HUES64 (cell line): Measurements from ENCODE around the gene TASP1.

Experiments
- H3K27ac ChIP-seq: 2 replicates; pipeline ENCODE4 v1.7.0; 2013; ENCODE audit warnings: low read depth, low read length, inconsistent platforms
- H3K27me3 ChIP-seq: 2 replicates; pipeline ENCODE4 v1.6.1; 2013; ENCODE audit warnings: mild to moderate bottlenecking, low read length; ENCODE audit not compliant: insufficient read depth
- H3K36me3 ChIP-seq: 2 replicates; pipeline ENCODE4 v1.6.1; 2013; ENCODE audit warnings: mild to moderate bottlenecking, low read length; ENCODE audit not compliant: insufficient read depth
- H3K4me1 ChIP-seq: 2 replicates; pipeline ENCODE4 v1.6.1; 2013; ENCODE audit warnings: mild to moderate bottlenecking, low read length, moderate library complexity; ENCODE audit not compliant: insufficient read depth
- H3K4me3 ChIP-seq: 2 replicates; pipeline ENCODE4 v1.5.1; 2013; ENCODE audit warnings: mild to moderate bottlenecking, low read length, moderate library complexity
- H3K9ac ChIP-seq: 2 replicates; pipeline ENCODE4 v1.6.1; 2013; ENCODE audit warnings: mild to moderate bottlenecking, low read depth, low read length
- H3K9me3 ChIP-seq: 2 replicates; pipeline ENCODE4 v1.6.1; 2013; ENCODE audit warnings: low read depth, low read length; ENCODE audit not compliant: insufficient read depth
- WGBS: fragments of 150-250, 120-280 bp; methylation state at CpG from one replicate; pipeline ENCODE4 v1.1.7; 2013; ENCODE audit warnings: missing lambda C conversion rate; 5-methylcytosine and 5-hydroxymethylcytosine counted together

The TASP1 gene

DNA sequence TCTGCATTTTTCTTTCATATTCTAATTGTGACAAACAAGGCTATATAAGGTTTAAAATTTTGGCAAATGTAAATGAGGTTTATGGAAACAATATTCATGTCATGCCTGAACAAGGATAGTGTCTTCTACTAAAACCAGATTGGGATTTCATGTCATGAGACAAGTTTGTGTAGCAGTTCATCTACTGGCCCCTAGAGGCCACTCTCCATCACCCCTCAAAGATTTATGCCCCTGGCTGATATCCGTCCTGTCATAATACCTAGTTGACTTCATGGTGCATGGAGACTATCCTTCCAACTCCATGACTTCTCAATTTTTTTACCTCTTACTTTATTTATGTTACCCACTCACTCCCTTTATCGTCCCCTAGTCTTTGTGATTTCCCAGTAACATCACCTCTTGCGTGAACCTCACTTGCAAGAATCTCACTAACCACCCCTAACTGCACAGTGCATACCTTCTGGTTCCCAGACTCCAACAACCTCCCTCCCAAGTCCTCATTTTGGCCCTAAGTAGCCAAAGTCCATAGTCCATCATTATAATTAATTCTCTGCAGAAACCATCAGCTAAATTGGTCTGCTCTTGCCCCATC is 179.8 kb downstream of the TASP1 start:
- Histone ChIP-seq H3K4me3 (no peak overlapping the region), H3K4me1 (peaks cover 12% of the 10 kb centered on the region; the same call in 1 of the 2 replicates), H3K27me3 (no peaks in the 10 kb centered on the region), H3K9me3 (no peaks in the 10 kb centered on the region), H3K36me3 (no peaks in the 10 kb centered on the region), H3K9ac (no peak overlapping the region), H3K27ac (no peak overlapping the region)
- WGBS, result 82% methylated on average over 3 of the region's 3 CpGs

DNA sequence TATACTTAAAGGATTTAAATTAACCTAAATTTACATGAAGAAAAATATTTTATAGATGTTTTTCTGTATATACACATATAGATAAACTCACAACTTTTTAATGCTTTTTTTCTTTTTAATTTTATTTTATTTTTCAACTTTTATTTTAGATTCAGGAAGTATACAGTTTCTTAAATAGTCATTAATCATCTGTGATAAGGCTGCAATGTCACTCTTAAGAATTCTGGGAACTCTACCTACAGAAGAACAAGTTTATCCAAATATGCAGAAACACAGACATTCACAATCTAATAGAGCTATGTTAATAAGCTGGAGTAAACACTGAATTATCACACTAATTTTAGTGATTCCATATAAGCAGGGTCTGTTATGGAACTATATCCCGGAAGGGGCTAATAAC is 181.2 kb downstream of the TASP1 start:
- no peaks in the 10 kb centered on the region for H3K9me3 ChIP-seq
- H3K4me3 ChIP-seq, result no peak overlapping the region
- WGBS, result 100% methylated on average over 1 of the region's 1 CpG
- no peaks in the 10 kb centered on the region for H3K27me3 ChIP-seq
- H3K36me3 ChIP-seq, result no peaks in the 10 kb centered on the region
- H3K4me1 ChIP-seq, result peaks cover 9% of the 10 kb centered on the region; the same call in 1 of the 2 replicates
- no peak overlapping the region for H3K9ac ChIP-seq
- no peak overlapping the region for H3K27ac ChIP-seq

GRCh38 chr20:13455713-13456112 is 183.0 kb downstream of the TASP1 start:
- Histone ChIP-seq H3K9ac (no peak overlapping the region), H3K27ac (no peak overlapping the region), H3K27me3 (no peaks in the 10 kb centered on the region), H3K4me3 (no peak overlapping the region), H3K9me3 (no peaks in the 10 kb centered on the region), H3K36me3 (no peaks in the 10 kb centered on the region), H3K4me1 (0 out of 2 replicates have a peak, but pooled peaks cover 4% of the 10 kb centered on the region)
- WGBS, result 64% methylated on average over 3 of the region's 3 CpGs

DNA sequence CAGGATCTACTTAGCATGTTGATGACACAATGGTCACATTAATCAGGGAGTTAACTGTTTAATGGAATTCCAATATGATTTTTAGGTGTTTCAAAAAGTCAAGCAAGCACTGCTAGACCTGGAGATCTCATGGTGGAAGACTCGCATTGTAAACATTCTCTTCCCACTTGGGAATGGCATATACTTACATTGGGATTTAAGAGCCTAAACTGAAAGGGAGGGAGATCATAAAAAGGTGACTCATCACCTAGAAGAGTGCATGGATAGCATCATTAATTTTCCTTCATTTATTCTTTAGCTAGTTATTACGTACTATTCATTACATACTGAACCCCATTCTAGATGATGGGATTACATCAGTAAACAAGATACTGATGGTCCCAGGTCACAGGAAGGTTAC is 185.4 kb downstream of the TASP1 start:
- no peak overlapping the region for H3K27ac ChIP-seq
- 0 out of 2 replicates have a peak, but pooled peaks cover 4% of the 10 kb centered on the region for H3K4me1 ChIP-seq
- H3K9me3 ChIP-seq, result no peaks in the 10 kb centered on the region
- no peak overlapping the region for H3K9ac ChIP-seq
- H3K4me3 ChIP-seq, result no peak overlapping the region
- no peaks in the 10 kb centered on the region for H3K27me3 ChIP-seq
- WGBS, result 96% methylated on average over 2 of the region's 2 CpGs
- H3K36me3 ChIP-seq, result no peaks in the 10 kb centered on the region

- Histone ChIP-seq H3K9me3 (no peaks in the 10 kb centered on the region), H3K9ac (no peak overlapping the region), H3K4me3 (no peak overlapping the region), H3K36me3 (no peaks in the 10 kb centered on the region), H3K27ac (no peak overlapping the region), H3K4me1 (0 out of 2 replicates have a peak, but pooled peaks cover 4% of the 10 kb centered on the region), H3K27me3 (no peaks in the 10 kb centered on the region)
- 64% methylated on average over 3 of the region's 3 CpGs for WGBS
Observed at GRCh38 chr20:13452470-13453124, 186.1 kb downstream of the TASP1 start.

- Histone ChIP-seq H3K4me1 (0 out of 2 replicates have a peak, but pooled peaks cover 4% of the 10 kb centered on the region), H3K4me3 (no peak overlapping the region), H3K27me3 (no peaks in the 10 kb centered on the region), H3K36me3 (no peaks in the 10 kb centered on the region), H3K9ac (no peak overlapping the region), H3K27ac (no peak overlapping the region), H3K9me3 (no peaks in the 10 kb centered on the region)
- WGBS, result 95% methylated on average over 3 of the region's 3 CpGs
Observed at GRCh38 chr20:13449868-13450434, 188.8 kb downstream of the TASP1 start.

- H3K4me1 ChIP-seq, result no peaks in the 10 kb centered on the region
- H3K9ac ChIP-seq, result no peak overlapping the region
- no peak overlapping the region for H3K27ac ChIP-seq
- H3K36me3 ChIP-seq, result no peaks in the 10 kb centered on the region
- H3K9me3 ChIP-seq, result no peaks in the 10 kb centered on the region
- H3K27me3 ChIP-seq, result no peaks in the 10 kb centered on the region
- H3K4me3 ChIP-seq, result no peak overlapping the region
Observed at GRCh38 chr20:13447385-13448180, 191.1 kb downstream of the TASP1 start.

DNA sequence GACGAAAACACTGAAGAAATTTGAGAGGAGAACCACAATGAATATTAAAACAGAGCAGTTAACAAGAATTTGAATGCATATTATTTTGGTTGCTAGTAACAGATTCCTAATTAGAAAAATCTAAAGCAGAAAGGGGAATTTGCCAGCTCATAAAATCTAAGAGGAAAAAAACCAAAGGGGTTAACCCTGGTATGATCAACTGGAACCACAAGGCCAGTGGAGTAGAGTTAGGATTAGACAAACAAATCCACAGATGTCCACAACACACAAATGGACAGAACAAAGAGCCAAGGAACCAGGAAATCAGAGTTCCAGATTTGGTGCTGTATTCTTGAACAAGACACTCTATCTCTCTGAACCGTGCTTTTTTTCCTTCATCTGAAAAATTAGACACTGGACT is 195.0 kb downstream of the TASP1 start:
- WGBS, result 94% methylated on average over 1 of the region's 2 CpGs
- no peak overlapping the region for H3K4me3 ChIP-seq
- no peaks in the 10 kb centered on the region for H3K36me3 ChIP-seq
- no peaks in the 10 kb centered on the region for H3K4me1 ChIP-seq
- H3K27ac ChIP-seq, result no peak overlapping the region
- H3K9me3 ChIP-seq, result no peaks in the 10 kb centered on the region
- H3K27me3 ChIP-seq, result no peaks in the 10 kb centered on the region
- no peak overlapping the region for H3K9ac ChIP-seq

DNA sequence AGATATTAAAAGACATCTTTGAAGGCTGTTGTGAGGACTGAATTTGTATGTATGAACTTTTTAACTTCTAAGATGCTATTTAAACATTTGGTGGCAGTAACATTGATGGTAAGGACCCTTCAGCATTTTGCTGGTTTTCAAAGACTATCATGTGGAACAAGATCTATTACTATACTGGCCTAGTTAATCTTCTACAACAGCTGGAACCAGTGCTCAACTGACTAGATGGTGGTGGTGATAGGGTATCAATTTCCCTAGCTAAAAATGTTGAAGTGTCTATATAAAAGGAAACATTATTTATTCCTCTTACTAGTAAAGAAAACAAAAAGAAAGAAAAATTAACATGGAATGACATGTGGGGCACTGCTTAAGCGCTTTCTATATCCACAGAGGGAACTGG is 195.7 kb downstream of the TASP1 start:
- Histone ChIP-seq H3K9ac (no peak overlapping the region), H3K36me3 (no peaks in the 10 kb centered on the region), H3K4me1 (no peaks in the 10 kb centered on the region), H3K9me3 (no peaks in the 10 kb centered on the region), H3K4me3 (no peak overlapping the region), H3K27ac (no peak overlapping the region), H3K27me3 (no peaks in the 10 kb centered on the region)
- WGBS, result no CpG with 5 or more reads among the region's 1 CpG

DNA sequence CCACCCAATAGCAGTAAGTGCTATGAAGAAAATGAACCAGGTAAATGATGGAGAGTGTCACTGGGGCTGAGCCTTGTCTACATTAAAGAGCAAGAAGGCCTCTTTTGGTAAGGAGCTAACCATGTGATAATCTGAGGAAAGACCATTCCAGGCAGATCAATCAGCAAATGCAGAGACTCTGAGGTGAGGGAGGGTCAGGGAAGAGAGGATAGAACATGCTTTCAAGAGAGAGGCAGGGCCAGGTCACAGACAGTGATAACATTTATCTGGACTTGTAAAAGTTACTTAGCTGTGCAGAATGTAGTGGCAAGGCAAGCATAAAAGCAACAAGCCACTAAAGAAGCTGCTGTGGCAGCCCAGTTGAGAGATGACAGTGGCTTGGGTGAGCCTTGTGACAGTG is 197.3 kb downstream of the TASP1 start:
- H3K9me3 ChIP-seq, result no peaks in the 10 kb centered on the region
- no peak overlapping the region for H3K9ac ChIP-seq
- no peaks in the 10 kb centered on the region for H3K27me3 ChIP-seq
- no peaks in the 10 kb centered on the region for H3K4me1 ChIP-seq
- H3K4me3 ChIP-seq, result no peak overlapping the region
- no peaks in the 10 kb centered on the region for H3K36me3 ChIP-seq
- no peak overlapping the region for H3K27ac ChIP-seq

GRCh38 chr20:13436530-13436929 is 202.2 kb downstream of the TASP1 start:
- no peak overlapping the region for H3K9ac ChIP-seq
- H3K4me1 ChIP-seq, result 0 out of 2 replicates have a peak, but pooled peaks cover 14% of the 10 kb centered on the region
- WGBS, result 94% methylated on average over 5 of the region's 7 CpGs
- H3K27me3 ChIP-seq, result no peaks in the 10 kb centered on the region
- no peak overlapping the region for H3K27ac ChIP-seq
- H3K9me3 ChIP-seq, result no peaks in the 10 kb centered on the region
- no peaks in the 10 kb centered on the region; the same call in 1 of the 2 replicates for H3K36me3 ChIP-seq
- H3K4me3 ChIP-seq, result no peak overlapping the region
